Right cardiac atrium (tissue), 5 donors: ENCODE measurements around the gene RBBP8NL. TPM values are rescaled to one million over a fixed set of nuclear protein-coding genes. Genes with fewer than 3 reads are reported as not detected.
"Not testable (repeated sequence)": the region's sequence is repeated elsewhere in the genome, so short reads cannot be mapped to it uniquely, and the experiment has no call there.

ENCODE experiments used
- ATAC-seq, 2 donors: fragments of 200-7000 bp; cut with Tn5 transposase; one replicate each; pipeline versions ENCODE4 v1.8.0 to v1.9.1; 2020; ENCODE audit warnings: moderate library complexity in 2 of 2, mild to moderate bottlenecking in 1 of 2
- DNase-seq, 3 donors: peaks; one replicate each; pipeline ENCODE4 v3.0.0-alpha.2; 2020
- H3K27ac ChIP-seq: one replicate; pipeline ENCODE4 v1.5.1; 2013; ENCODE audit warnings: mild to moderate bottlenecking, low read length, control low read depth, moderate library complexity
- H3K27me3 ChIP-seq: one replicate; pipeline ENCODE4 v1.6.1; 2013; ENCODE audit not compliant: control insufficient read depth, insufficient read depth
- H3K4me1 ChIP-seq: one replicate; pipeline ENCODE4 v1.6.1; 2013; ENCODE audit warnings: low read length; ENCODE audit not compliant: control insufficient read depth, insufficient read depth
- H3K4me3 ChIP-seq: one replicate; pipeline ENCODE4 v1.5.1; 2013; ENCODE audit warnings: low read length, control low read depth
- H3K9me3 ChIP-seq: one replicate; pipeline ENCODE4 v1.6.1; 2013; ENCODE audit warnings: low read length; ENCODE audit not compliant: control insufficient read depth
- WGBS: extraction: QIAGEN DNeasy Blood & Tissue Kit; methylation state at CpG from one replicate; pipeline ENCODE4 v1.1.7; 2013; 5-methylcytosine and 5-hydroxymethylcytosine counted together
- intact Hi-C, 4 donors: fragments of 100-400 bp; cut with DNase I; formaldehyde crosslinking; loops; one replicate each; pipeline versions ENCODE4 v1.11.0 to v1.14.0; 2022 to 2023
- polyA plus RNA-seq: library from polyadenylated mRNA; stranded (reverse); fragments of 200-250 nt; gene quantifications from one replicate; pipeline ENCODE4 v1.2.3, GENCODE V29; 2013
- total RNA-seq, 4 donors: library from RNA; stranded (reverse); fragmentation: NEBNext Ultra II Directional; extraction: Animal tissue kit (Norgen Biotek cat#: 25700); gene quantifications; one replicate each; pipeline ENCODE4 v1.2.1, GENCODE V29; 2021
- donor health status: healthy with polysubstance abuse.
- donor health status: DM: no; HTN: yes; CAD: no.
- donor health status: DM: no; HTN: no; CAD: no.
- donor health status: DM: no; HTN: yes; CAD: no; lungs with severe emphysema.
- donor health status: DM: yes; HTN: yes; CAD: no.

RBBP8NL gene
- total and polyA plus RNA-seq, 5 donors = not detected

DNA sequence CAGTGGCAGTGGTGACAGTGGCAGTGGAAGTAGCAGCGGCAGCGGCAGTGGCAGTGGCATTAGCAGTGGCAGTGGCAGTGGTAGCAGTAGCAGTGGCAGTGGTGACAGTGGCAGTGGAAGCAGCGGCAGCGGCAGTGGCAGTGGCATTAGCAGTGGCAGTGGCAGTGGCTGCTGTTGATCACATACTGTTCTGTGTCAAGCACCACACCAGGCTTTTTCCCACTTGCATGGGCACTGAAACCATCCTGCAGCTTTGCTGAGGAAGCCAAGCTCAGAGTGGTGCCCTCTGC is 1.3 kb downstream of the RBBP8NL start:
- H3K4me3 ChIP-seq, H3K27me3 ChIP-seq, DNase-seq, H3K4me1 ChIP-seq, H3K9me3 ChIP-seq, ATAC-seq, intact Hi-C loops, H3K27ac ChIP-seq: not testable (repeated sequence)
- 100% methylated on average over 4 of the region's 4 CpGs for WGBS

DNA sequence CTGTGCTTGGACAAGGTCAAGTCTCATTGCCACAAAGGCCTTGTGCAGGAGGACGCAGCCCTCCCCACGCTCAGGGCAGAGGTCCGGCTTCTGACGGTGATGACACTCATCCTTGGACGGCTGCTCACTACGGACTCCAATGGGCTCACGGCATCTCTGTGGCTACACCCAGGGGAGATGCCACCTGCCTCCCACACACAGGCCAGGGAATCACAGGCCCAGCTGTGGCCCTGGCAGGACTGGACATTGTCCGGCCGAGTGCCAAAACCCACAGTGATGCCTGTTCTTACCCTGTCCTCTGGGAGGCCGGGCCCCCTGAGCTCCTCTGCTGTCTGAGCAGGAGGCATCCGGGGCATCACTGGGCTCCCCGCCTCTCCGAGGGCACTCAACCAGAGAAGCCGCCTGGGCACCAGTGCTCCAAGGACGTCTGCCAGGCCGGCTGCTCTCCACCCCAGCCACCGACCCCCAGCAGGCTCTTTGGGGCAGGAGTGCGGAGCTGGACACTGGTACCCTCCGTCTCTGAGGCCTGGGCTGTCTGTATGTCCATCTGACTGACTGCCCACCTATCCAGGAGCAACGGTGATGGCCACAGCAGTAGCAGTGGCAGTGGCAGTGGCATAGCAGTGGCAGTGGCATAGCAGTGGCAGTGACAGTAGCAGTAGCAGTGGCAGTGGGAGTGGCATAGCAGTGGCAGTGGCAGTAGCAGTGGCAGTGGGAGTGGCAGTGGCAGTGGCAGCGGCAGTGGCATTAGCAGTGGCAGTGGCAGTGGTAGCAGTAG is 1.9 kb downstream of the RBBP8NL start:
- ATAC-seq (no peak), DNase-seq (no peak)
- Histone ChIP-seq H3K27ac (no peak overlapping the region), H3K27me3 (no peaks in the 10 kb centered on the region), H3K4me3 (no peak overlapping the region), H3K9me3 (no peaks in the 10 kb centered on the region), H3K4me1 (no peaks in the 10 kb centered on the region)
- 82% methylated on average over 21 of the region's 21 CpGs for whole genome bisulfite sequencing
- intact Hi-C loops = no loop called here

DNA sequence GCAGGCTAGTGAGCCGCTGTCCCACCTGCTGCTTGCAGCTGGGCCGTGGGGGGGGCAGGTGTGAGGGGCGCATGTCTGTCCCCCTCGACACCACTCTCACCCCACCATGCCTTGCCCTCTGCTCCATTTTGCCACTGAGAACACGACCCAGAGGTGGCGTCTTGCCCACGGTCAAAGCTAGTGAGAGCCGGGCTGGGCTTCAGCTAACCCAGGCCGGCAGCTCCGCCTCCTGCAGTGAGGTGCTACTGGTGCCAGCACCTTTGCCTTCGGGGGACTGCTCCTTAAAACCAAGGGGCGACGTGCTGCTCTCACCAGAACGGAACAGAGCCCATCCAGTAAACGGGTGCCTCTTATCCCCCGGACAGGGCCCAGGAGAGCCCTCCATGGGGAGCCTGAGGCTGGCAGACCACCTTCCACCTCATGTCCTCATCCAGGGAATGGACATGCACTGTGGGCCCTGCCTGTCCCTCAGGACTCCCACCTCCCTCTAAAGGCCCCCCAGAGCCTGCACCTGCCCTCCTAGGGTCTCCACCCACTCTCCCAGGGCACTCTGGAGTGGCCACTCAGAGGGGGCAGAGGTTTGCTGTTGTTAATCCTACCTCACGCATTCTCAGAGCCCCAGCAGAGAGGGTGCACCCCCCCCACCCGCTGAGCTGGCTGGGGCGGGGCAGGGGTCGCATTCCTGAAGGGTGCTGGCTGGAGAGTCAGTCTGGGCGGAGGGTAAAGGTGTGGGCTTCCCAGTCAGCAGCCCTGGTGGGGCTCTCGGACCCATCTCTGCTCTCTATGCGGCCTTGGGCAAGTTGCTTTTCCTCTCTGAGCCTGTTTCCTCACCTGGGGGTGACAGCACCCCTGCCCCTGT is 2.9 kb downstream of the RBBP8NL start:
- H3K27me3 ChIP-seq = no peaks in the 10 kb centered on the region
- H3K27ac ChIP-seq = no peak overlapping the region
- DNase-seq (no peak), ATAC-seq (no peak)
- no peaks in the 10 kb centered on the region for H3K9me3 ChIP-seq
- H3K4me1 ChIP-seq = no peaks in the 10 kb centered on the region
- intact Hi-C loops = no loop called here
- 60% methylated on average over 23 of the region's 23 CpGs for WGBS
- no peak overlapping the region for H3K4me3 ChIP-seq

DNA sequence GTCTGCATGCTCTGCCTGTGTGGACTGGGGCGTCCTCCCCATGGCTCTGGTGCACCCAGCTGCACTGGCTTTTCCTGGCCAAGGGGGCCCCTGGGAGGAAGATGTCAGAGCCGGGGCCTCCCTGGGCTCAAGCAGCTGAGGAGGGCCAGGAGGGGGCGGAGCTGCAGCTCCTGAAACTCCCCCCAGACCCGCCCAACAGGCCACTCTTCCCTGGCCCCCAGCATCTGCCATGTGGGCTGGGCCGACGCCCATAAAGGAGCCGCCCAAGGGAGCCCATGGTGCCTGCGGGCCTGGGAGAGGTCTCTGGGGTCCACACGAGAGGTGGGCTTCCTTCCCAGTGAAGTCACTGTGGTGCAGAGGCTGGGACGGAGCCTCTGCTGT is 4.0 kb downstream of the RBBP8NL start:
- intact Hi-C loops = no loop called here
- DNase-seq = no peak
- no peak overlapping the region for H3K4me3 ChIP-seq
- no peaks in the 10 kb centered on the region for H3K9me3 ChIP-seq
- no peak for ATAC-seq
- WGBS = 53% methylated on average over 10 of the region's 10 CpGs
- H3K4me1 ChIP-seq = no peaks in the 10 kb centered on the region
- H3K27ac ChIP-seq = no peak overlapping the region
- H3K27me3 ChIP-seq = no peaks in the 10 kb centered on the region

DNA sequence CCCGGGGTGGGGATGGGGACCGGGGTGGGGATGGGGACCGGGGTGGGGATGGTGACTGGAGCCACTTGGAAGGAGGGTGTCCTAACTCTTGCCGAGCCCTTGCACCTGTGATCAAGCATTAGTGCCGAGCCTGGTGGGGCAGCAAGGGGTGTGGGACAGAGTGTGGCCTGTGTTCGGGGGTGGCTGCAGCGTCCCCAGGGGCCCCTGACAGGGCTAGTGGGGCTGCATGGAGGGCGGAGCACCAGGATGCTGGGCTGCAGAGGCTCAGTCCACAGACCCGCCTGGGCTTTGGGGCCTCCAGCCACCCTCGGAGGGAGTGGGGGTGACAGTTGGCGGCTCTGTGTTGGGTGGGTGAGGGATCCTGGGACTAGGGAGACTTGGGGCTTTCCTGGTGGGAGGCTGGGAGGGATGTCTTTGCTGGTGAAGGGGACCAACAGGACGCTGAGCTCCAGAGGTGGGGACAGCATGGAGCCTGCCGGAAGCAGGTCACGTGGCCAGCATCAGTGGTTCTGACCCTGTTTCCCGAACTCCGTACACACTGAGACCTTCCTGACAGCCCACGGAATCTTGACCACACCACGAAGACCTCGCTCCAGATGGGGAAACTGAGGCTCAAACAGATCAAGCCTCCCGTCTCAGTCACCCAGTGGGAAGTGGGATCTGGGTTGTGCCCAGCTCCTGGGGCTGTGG is 4.6 kb downstream of the RBBP8NL start:
- ATAC-seq (no peak), DNase-seq (no peak)
- intact Hi-C loops = no loop called here
- WGBS = 84% methylated on average over 20 of the region's 20 CpGs
- no peaks in the 10 kb centered on the region for H3K9me3 ChIP-seq
- no peak overlapping the region for H3K27ac ChIP-seq
- H3K4me1 ChIP-seq = no peaks in the 10 kb centered on the region
- no peaks in the 10 kb centered on the region for H3K27me3 ChIP-seq
- H3K4me3 ChIP-seq = no peak overlapping the region

DNA sequence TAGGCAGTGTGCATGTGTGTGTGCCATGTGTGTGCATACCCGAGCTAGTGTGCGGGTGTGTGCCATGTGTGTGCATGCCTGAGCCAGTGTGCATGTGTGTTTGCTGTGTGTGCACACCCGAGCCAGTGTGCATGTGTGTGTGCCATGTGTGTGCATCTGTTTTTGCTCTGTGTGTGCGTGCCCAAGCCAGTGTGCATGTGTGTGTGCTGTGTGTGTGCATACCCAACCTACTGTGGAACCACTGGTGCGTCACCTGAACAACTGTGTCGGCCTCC is 5.7 kb downstream of the RBBP8NL start:
- intact Hi-C loops = no loop called here
- Histone ChIP-seq H3K4me3 (no peak overlapping the region), H3K9me3 (no peaks in the 10 kb centered on the region), H3K27me3 (no peaks in the 10 kb centered on the region), H3K4me1 (no peaks in the 10 kb centered on the region), H3K27ac (no peak overlapping the region)
- 85% methylated on average over 6 of the region's 6 CpGs for WGBS
- ATAC-seq (no peak), DNase-seq (no peak)

DNA sequence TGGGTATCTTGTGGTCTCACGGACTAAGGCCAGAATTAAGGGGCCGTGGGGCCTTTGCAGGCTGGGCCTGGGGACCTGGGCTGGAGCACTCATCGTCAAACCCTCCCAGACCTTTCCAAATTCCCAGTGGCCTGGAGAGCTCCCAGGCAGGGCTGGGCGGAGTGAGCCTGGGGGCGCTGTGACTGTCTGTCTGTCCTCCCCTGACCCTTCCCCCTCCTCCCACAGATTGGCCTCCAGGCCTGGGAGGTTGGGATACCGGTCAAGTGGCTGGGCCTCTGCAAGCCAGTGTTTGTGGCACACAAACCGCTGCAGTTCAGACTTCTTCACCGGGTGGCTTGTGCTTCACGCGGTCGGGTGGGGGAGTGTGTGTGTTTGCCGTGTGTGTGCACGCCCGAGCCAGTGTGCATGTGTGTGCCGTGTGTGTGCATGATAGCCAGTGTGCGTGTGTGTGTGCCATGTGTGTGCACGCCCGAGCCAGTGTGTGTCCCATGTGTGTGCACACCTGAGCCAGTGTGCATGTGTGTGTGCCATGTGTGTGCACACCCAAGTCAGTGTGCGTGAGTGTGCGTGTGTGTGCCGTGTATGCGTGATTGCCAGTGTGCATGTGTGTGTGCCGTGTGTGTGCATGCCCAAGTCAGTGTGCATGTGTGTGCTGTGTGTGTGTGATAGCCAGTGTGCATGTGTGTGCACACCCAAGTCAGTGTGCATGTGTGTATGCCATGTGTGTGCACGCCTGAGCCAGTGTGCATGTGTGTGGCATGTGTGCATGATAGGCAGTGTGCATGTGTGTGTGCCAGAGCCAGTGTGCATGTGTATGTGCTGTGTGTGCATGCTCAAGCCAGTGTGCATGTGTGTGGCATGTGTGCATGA is 6.3 kb downstream of the RBBP8NL start:
- intact Hi-C loops = no loop called here
- WGBS = 85% methylated on average over 24 of the region's 24 CpGs
- Histone ChIP-seq H3K9me3 (no peaks in the 10 kb centered on the region), H3K4me3 (no peak overlapping the region), H3K27me3 (no peaks in the 10 kb centered on the region), H3K27ac (no peak overlapping the region), H3K4me1 (no peaks in the 10 kb centered on the region)
- no peak for ATAC-seq
- no peak for DNase-seq

DNA sequence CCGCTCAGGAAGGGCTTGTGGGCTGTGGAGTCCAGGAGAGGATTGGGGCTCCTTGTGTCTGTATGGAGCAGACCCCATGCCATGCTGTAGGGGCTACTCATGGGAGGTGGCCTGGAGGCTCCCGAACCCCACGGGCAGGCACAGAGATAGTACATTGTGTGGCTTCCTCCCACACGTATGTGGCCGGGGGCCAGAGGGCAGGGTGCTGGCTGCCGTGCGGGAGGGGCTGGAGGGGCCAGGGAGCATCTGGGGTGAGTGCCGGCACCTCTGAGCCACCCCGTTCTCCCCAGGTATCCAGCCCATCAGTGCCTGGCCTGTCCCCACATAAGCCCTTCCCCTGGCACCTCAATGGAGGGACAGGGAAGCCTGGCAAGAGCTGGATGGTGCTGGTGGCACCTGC is 7.6 kb downstream of the RBBP8NL start:
- Histone ChIP-seq H3K4me1 (no peaks in the 10 kb centered on the region), H3K27me3 (no peaks in the 10 kb centered on the region), H3K9me3 (no peaks in the 10 kb centered on the region), H3K27ac (no peak overlapping the region), H3K4me3 (no peak overlapping the region)
- ATAC-seq (no peak), DNase-seq (no peak)
- 59% methylated on average over 9 of the region's 9 CpGs for WGBS
- intact Hi-C loops = loop anchor here in 1 of 4 donors (10.0 kb wide), 2 partner anchors 75 to 195 kb away; no protein-coding TSS in a partner anchor

DNA sequence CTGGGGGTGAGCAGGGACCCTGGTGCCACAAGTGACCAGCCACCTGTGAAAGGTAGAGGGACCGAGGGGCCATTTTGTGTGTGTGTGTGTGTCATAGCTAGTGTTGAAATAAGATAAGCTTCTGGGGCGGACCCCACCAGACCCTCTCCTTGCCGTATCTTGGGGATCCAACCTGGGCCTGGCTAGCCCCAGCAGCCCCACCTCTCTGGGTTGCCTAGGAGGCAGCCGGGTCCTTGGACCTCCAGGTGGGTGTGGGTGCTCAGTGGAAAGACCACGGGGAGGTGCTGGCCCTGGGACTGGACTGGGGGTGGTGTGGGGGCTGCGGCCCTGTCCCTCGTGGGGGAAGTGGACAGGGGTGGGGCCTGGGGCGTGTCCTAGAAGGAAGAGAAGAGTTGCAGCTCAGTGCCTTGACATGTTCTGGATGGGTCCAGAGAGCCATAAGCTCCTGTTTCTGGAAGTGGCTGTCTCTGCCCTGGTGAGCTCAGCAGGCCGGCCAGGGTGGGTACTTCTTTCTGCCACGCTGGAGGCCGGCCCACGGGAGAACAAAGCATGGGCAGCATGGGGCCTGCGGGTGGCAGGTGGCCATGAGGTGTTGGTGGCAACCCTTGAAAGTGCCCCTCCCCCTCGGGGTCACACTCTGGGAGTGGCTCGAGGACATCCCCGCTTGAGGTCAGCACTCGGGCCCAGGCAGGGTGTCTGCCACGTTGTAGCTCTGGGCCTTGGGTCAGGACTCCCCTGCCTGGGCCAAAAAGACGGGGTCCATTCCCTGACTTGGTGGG is 8.4 kb downstream of the RBBP8NL start:
- Histone ChIP-seq H3K4me3 (no peak overlapping the region), H3K4me1 (no peaks in the 10 kb centered on the region), H3K27me3 (no peaks in the 10 kb centered on the region), H3K27ac (no peak overlapping the region), H3K9me3 (no peaks in the 10 kb centered on the region)
- intact Hi-C loops = loop anchor here in 1 of 4 donors (10.0 kb wide), 2 partner anchors 76 to 196 kb away; no protein-coding TSS in a partner anchor
- 78% methylated on average over 19 of the region's 19 CpGs for WGBS
- no peak for DNase-seq
- no peak for ATAC-seq
